G401.6 (cell line): ENCODE data around the gene ERCC1.

Experiments
- FAIRE-seq: peaks from 2 replicates; lab custom pipeline; 2012; peaks lifted over from hg19 to GRCh38; lab: Jason Lieb, UNC

The ERCC1 gene

DNA sequence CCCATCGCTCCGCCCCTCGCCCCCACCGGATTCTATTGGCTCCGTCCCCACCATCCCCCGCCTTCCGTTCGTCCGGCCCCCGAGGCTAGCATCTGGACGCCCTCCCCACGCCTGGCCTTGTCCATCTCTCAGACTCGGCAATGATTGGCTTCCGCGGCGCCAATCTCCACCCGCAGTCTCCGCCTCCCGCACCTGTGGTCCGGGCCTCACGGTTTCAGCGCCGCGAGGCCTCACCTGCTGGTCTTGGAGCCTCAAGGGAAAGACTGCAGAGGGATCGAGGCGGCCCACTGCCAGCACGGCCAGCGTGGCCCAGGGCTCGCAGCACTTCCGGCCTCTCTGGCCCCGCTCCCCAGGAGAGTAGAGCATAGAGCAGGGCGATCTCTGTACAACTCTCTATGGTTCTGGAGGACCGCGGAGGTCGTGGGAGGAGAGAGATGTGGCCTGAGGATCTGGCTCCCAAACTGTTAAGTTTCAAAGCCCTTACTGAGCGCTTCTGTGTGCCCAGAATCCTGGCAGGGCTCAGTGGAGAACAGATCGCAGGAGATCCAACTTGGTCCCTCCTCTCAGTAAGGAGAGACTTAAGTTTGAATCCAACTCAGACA lies at the start of gene ERCC1:
TSS of gene ERCC1 (minus strand) at position 329 of the 602 bp plus-strand sequence. CDS start 543 bp downstream, outside the sequence.
- FAIRE-seq = peak; percentile 97

- FAIRE-seq = no peak
These were observed 49.6 kb upstream of the ERCC1 start for GRCh38 chr19:45473367-45473681.

GRCh38 chr19:45472563-45473366 lies 49.0 kb upstream of the ERCC1 start:
- FAIRE-seq = no peak

DNA sequence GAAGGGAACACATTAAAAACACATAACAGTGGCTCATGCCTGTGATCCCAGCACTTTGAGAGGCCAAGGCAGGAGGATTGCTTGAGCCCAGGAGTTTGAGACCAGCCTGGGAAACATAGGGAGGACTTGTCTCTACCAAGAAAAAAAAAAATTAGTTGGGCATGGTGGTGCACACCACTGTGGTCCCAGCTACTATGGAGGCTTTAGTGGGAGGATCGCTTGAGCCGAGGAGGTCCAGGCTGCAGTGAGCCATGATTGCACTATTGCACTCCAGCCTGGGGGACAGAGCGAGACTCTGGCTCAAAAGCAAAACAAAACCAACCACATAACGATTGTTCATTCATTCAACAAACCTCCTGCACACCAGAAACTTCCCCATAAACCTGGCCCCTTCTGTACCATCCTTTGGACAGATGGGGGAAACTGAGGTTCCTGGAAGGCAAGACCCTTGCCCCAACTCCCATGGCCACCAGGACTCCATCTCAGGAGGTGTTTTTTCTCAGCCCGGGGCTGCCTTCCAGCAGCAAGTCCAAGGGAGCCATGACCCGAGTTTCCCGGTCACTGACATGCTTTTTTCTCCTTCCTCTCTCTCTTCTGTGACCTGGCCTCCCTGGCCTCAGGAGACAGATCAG lies 48.3 kb upstream of the ERCC1 start:
- FAIRE-seq = no peak

DNA sequence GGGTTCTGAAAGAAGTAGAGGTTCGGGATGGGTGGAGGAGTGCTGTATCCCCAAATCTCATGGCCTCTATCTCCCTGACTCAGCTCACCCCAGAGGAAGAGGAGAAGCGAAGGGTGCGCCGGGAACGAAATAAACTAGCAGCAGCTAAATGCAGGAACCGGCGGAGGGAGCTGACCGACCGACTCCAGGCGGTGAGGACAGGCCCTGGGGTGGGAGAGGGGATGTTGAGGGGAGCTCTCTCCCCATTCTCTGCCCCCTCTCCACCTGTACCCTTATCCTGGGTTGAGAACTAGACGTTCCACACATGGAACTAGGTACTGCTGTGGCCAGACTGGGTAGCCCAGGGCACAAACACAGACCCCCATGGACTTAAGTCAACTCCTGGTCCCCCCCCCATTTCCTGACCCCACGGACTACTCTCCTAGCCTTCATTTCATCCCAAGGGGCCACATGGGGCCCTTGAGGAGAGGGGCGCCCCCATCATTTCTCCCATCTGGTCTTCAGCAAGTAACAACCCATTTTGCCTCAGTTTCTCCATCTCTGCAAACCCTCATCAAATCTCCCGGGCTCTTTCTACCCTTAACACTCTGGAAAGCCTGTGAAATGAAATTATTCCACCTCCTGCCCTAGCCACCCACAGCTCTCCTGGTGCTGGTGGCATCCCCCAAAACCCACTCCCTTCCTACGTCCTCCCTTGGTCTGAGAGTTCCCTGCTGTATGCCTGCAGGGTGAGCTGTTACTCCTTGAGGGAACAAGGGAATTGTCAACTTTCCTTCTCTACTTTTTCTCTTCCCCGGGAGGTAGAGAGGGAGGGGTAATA lies 47.6 kb upstream of the ERCC1 start:
- FAIRE-seq = no peak

DNA sequence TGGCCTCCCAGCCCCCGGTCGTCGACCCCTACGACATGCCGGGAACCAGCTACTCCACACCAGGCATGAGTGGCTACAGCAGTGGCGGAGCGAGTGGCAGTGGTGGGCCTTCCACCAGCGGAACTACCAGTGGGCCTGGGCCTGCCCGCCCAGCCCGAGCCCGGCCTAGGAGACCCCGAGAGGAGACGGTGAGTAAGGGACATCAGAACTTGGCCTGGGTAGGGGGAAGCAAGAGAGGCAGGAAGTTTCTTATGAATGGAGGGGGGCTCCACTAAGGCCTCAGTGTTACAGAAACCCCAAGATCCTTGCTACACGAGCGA lies 47.0 kb upstream of the ERCC1 start:
- FAIRE-seq = no peak

GRCh38 chr19:45469945-45470761 lies 46.4 kb upstream of the ERCC1 start:
- no peak for FAIRE-seq

DNA sequence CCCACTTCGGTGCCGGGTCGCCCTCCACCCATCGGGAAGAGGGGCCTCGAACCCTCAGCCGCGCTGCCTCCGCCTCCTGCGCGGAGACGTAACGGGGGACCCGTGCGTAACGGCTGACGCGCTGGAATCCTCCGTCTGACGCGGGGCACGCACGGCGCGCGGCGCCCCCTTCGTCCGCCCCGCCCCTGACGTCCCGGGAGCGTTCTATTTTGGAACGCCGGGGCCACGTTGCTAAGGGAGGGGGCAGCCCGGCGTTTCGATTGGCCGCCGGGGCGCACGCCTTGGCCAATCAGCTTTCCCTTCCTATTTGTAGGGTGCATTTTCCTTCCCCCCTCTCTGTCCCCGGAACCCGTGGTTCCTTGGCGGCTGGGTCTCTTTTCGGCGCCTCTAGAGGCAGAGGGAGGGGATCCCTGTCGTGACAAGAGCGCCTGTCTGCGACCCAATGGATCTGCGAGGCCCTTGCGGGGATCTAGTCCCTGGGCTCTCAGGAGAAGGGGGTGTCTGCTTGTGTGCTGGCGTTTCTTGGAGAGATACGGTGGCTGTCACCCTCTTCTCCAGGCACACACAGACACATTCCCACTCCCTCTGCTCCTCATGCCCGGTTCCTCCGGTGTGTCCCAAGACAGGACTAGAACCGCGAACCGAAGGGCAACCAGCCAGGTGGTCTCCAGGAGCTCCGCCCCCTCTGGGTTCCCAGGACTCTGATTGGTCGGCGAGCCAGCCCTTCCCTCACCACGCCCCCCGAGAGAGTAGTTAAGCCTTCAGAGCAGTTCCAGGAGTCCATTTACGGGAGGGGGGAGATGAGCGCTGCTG lies 45.6 kb upstream of the ERCC1 start:
- peak; percentile 97 for FAIRE-seq

DNA sequence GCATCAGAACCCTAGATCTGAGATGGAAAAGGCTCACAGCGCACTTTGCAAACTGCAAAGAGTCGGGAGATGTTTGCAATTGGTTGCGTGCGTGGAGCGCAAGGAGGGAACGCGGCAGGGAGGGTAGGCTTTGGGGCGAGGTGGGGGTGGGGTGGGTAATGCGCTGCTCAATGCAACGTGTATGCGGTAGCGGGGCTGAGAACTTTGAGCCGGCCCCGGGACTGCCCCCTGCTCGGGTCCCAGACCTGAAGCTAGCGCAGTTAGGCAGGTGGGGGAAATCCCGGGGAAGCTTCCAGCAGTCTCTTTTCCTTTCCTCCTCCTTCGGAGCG lies 45.0 kb upstream of the ERCC1 start:
- FAIRE-seq = no peak

GRCh38 chr19:45468159-45468651 lies 44.5 kb upstream of the ERCC1 start:
- no peak for FAIRE-seq

GRCh38 chr19:45467456-45468158 lies 43.9 kb upstream of the ERCC1 start, which contains the start of gene FOSB:
FOSB (plus strand) TSS chr19:45467996; CDS start chr19:45468587, 591 bp downstream.
- FAIRE-seq = no peak

GRCh38 chr19:45467115-45467455 lies 43.4 kb upstream of the ERCC1 start:
- no peak for FAIRE-seq

DNA sequence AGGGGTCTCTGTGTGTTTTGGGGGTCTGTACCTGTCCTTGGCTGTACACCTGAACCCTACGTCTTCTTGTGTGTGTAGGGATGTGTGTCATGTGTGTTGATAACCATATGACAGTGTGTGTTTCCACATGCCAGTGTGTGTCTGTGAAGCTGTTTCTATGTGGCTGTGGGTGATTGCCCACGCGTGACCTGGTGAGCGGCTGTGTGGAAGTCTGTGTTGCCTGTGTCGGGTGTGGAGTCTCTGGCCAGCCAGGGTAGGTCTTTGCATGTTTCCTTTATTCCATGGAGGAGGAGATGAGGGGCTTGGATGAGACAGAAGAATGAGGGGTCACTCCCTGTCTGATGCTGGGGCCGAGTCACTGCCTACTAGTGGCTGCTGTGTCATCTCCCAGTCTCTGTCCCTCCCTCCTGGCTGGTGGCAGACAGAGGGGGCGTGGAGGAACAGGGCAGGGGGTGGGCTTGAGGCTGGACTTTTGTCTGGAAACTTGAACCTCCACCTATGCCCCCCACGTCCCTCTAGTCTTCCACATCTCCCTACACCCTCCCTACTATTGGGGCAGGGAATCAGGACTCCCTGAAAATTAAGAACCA lies 41.2 kb upstream of the ERCC1 start:
- FAIRE-seq = no peak

DNA sequence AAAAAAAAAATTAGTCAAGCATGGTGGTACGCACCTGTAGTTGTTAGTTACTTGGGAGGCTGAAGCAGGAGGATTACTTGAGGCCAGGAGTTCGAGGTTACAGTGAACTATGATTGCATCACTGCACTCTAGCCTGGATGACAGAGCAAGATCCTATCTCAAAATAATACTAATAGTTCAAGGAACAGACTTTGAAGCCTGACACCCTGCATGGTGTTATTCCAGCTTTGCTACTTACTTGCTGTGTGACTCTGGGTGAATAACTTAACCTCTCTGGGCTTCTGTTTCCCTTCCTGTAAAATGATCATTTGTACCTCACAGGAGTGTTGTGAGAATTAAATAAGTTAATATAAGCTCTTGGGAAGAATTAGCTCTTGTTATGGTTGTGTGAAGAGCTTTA lies 40.6 kb upstream of the ERCC1 start:
- no peak for FAIRE-seq

DNA sequence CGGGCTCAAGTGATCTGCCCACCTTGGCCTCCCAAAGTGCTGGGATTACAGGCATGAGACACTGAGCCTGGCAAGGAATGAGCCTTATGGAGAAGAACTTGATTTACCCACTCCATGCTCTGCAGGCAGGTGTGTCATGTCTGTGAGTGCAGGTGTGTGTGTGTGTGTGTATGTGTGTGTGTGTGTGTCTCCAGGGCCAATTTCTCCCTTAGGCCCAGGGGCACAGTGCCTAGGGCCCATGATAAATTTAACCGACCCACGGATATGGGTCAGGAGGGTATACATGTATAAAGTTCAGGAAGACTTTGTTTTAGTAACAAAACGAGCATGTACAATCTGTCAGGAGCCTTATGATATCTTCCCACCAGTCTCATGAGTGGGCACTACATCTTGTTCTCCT lies 39.5 kb upstream of the ERCC1 start:
- FAIRE-seq = no peak

GRCh38 chr19:45462174-45462573 lies 38.5 kb upstream of the ERCC1 start:
- FAIRE-seq = no peak

GRCh38 chr19:45460807-45461347 lies 37.2 kb upstream of the ERCC1 start:
- no peak for FAIRE-seq

GRCh38 chr19:45457776-45458175 lies 34.1 kb upstream of the ERCC1 start:
- FAIRE-seq = no peak

GRCh38 chr19:45456500-45456815 lies 32.7 kb upstream of the ERCC1 start:
- no peak for FAIRE-seq
